AG04450 (cell line): ENCODE data around the gene PRLR. TPM values are rescaled to one million over a fixed set of nuclear protein-coding genes. Genes with fewer than 3 reads are reported as not detected.

Experiments used
- CTCF ChIA-PET: fragments of 300-600, 350-600 bp; formaldehyde crosslinking; extraction: SDS; loops from one replicate; lab custom pipeline; 2022; ENCODE audit warnings: antibody characterized with exemption, inconsistent platforms; lab: Charles Lee
- POLR2A ChIA-PET: fragments of 350-600 bp; formaldehyde crosslinking; extraction: SDS; loops from one replicate; lab custom pipeline; 2021; ENCODE audit warnings: antibody characterized with exemption, inconsistent platforms; lab: Yijun Ruan, JAX
- DNase-seq: peaks from one replicate; pipeline ENCODE4 v3.0.0-alpha.2; 2011; ENCODE audit warnings: low read depth, low spot score
- H3K27ac ChIP-seq: one replicate; pipeline ENCODE4 v1.5.1; 2012; ENCODE audit warnings: low read depth, low read length, control low read depth
- H3K27me3 ChIP-seq: one replicate; pipeline ENCODE4 v1.6.0; 2012; ENCODE audit warnings: low read length; ENCODE audit not compliant: control insufficient read depth, insufficient read depth
- H3K4me3 ChIP-seq: 2 replicates; pipeline ENCODE4 v1.5.1; 2011; ENCODE audit warnings: mild to moderate bottlenecking, low read depth, low read length, control low read depth
- H3K9me3 ChIP-seq: 2 replicates; pipeline ENCODE4 v1.5.1; 2012; ENCODE audit warnings: low read length; ENCODE audit not compliant: control insufficient read depth, insufficient read depth
- CTCF ChIP-seq: IDR thresholded peaks from 2 replicates; pipeline ENCODE4 v1.5.1; 2011; ENCODE audit warnings: low read depth, low read length, control low read depth, inconsistent platforms
- polyA plus RNA-seq: library from polyadenylated mRNA; depleted of rRNA; stranded (reverse); fragments of >200 nt; gene quantifications from 2 replicates; pipeline ENCODE4 v1.2.3, GENCODE V29; 2011

PRLR gene
- polyA plus RNA-seq, 1 experiment, result not detected

GRCh38 chr5:35162848-35163709 lies 67.2 kb downstream of the PRLR start:
- H3K27ac ChIP-seq, result no peak overlapping the region
- H3K4me3 ChIP-seq, result no peak overlapping the region
- ChIA-PET POLR2A (no interaction called here), CTCF (no interaction called here)
- no peak for DNase-seq
- H3K27me3 ChIP-seq, result no peaks in the 10 kb centered on the region
- no peaks in the 10 kb centered on the region for H3K9me3 ChIP-seq
- no peak for TF ChIP-seq CTCF

GRCh38 chr5:35161652-35162273 lies 68.5 kb downstream of the PRLR start:
- no peaks in the 10 kb centered on the region for H3K9me3 ChIP-seq
- H3K27me3 ChIP-seq, result no peaks in the 10 kb centered on the region
- no peak overlapping the region for H3K4me3 ChIP-seq
- ChIA-PET POLR2A (no interaction called here), CTCF (no interaction called here)
- no peak overlapping the region for H3K27ac ChIP-seq
- TF ChIP-seq CTCF, result no peak
- no peak for DNase-seq

GRCh38 chr5:35160486-35161116 lies 69.7 kb downstream of the PRLR start:
- H3K9me3 ChIP-seq, result no peaks in the 10 kb centered on the region
- no peak overlapping the region for H3K27ac ChIP-seq
- TF ChIP-seq CTCF, result no peak
- no peak for DNase-seq
- CTCF ChIA-PET, result no interaction called here
- no peak overlapping the region for H3K4me3 ChIP-seq
- H3K27me3 ChIP-seq, result no peaks in the 10 kb centered on the region
- POLR2A ChIA-PET, result no interaction called here

- Histone ChIP-seq H3K27ac (no peak overlapping the region), H3K9me3 (no peaks in the 10 kb centered on the region), H3K4me3 (no peak overlapping the region), H3K27me3 (no peaks in the 10 kb centered on the region)
- TF ChIP-seq CTCF, result no peak
- ChIA-PET CTCF (no interaction called here), POLR2A (no interaction called here)
- DNase-seq, result no peak
These were observed 70.9 kb downstream of the PRLR start for GRCh38 chr5:35159370-35159742.
